Astrocyte (in vitro differentiated cells and primary cell): ENCODE data around the gene WDR83. TPM values are rescaled to one million over a fixed set of nuclear protein-coding genes. Genes with fewer than 3 reads are reported as not detected.
"Not testable (repeated sequence)": the region's sequence is repeated elsewhere in the genome, so short reads cannot be mapped to it uniquely, and the experiment has no call there.

ENCODE experiments used
- DNase-seq: peaks from one replicate; pipeline ENCODE4 v3.0.0-alpha.2; 2010; ENCODE audit warnings: low read depth
- FAIRE-seq: peaks from 2 replicates; lab custom pipeline; 2011; peaks lifted over from hg19 to GRCh38; lab: Jason Lieb, UNC
- H2AFZ ChIP-seq: 2 replicates; pipeline ENCODE4 v1.6.0; 2012; ENCODE audit warnings: low read depth, low read length, inconsistent platforms
- H3K27ac ChIP-seq: 2 replicates; pipeline ENCODE4 v1.5.1; 2011; ENCODE audit warnings: low read depth, low read length, inconsistent platforms
- H3K27me3 ChIP-seq: 2 replicates; pipeline ENCODE4 v1.6.0; 2011; ENCODE audit warnings: low read length, inconsistent platforms; ENCODE audit not compliant: insufficient read depth
- H3K36me3 ChIP-seq: 2 replicates; pipeline ENCODE4 v1.5.1; 2011; ENCODE audit warnings: low read length, inconsistent platforms; ENCODE audit not compliant: insufficient read depth
- H3K4me1 ChIP-seq: 2 replicates; pipeline ENCODE4 v1.5.1; 2011; ENCODE audit warnings: low read length, inconsistent platforms; ENCODE audit not compliant: insufficient read depth
- H3K4me2 ChIP-seq: 2 replicates; pipeline ENCODE4 v1.6.0; 2012; ENCODE audit warnings: low read length, inconsistent platforms
- H3K4me3 ChIP-seq: 2 replicates; pipeline ENCODE4 v1.5.1; 2011; ENCODE audit warnings: low read depth, mild to moderate bottlenecking, low read length, inconsistent platforms; ENCODE audit not compliant: insufficient read depth
- H3K79me2 ChIP-seq: 2 replicates; pipeline ENCODE4 v1.6.0; 2012; ENCODE audit warnings: mild to moderate bottlenecking, low read length, inconsistent platforms; ENCODE audit not compliant: insufficient read depth
- H3K9ac ChIP-seq: 2 replicates; pipeline ENCODE4 v1.6.0; 2012; ENCODE audit warnings: mild to moderate bottlenecking, low read length, inconsistent platforms
- H3K9me3 ChIP-seq: 2 replicates; pipeline ENCODE4 v1.5.1; 2012; ENCODE audit warnings: low read depth, mild to moderate bottlenecking, low read length, inconsistent platforms; ENCODE audit not compliant: insufficient read depth
- H4K20me1 ChIP-seq: 2 replicates; pipeline ENCODE4 v1.6.0; 2012; ENCODE audit warnings: low read length, inconsistent platforms; ENCODE audit not compliant: insufficient read depth
- H3K27ac Mint-ChIP-seq: one replicate; pipeline ENCODE4 v1.8.0; 2021; ENCODE audit warnings: mild to moderate bottlenecking, mixed read lengths; ENCODE audit not compliant: unreplicated experiment
- H3K27me3 Mint-ChIP-seq: one replicate; pipeline ENCODE4 v1.8.0; 2021; ENCODE audit warnings: low read depth, mixed read lengths; ENCODE audit not compliant: unreplicated experiment
- H3K36me3 Mint-ChIP-seq: one replicate; pipeline ENCODE4 v1.8.0; 2021; ENCODE audit warnings: low read depth, mixed read lengths; ENCODE audit not compliant: unreplicated experiment
- H3K4me1 Mint-ChIP-seq: one replicate; pipeline ENCODE4 v1.8.0; 2021; ENCODE audit warnings: low read depth, mixed read lengths; ENCODE audit not compliant: unreplicated experiment
- H3K4me3 Mint-ChIP-seq: one replicate; pipeline ENCODE4 v1.8.0; 2021; ENCODE audit warnings: mild to moderate bottlenecking, moderate library complexity, mixed read lengths; ENCODE audit not compliant: unreplicated experiment
- H3K9me3 Mint-ChIP-seq: one replicate; pipeline ENCODE4 v1.8.0; 2021; ENCODE audit warnings: mild to moderate bottlenecking, mixed read lengths; ENCODE audit not compliant: unreplicated experiment
- EZH2 ChIP-seq: IDR thresholded peaks from 2 replicates; pipeline ENCODE4 v1.6.1; 2012; ENCODE audit warnings: mild to moderate bottlenecking, low read length, inconsistent platforms; ENCODE audit not compliant: insufficient read depth
- total RNA-seq: library from RNA; stranded (reverse); gene quantifications from 2 replicates; pipeline ENCODE4 v1.2.1, GENCODE V29; 2021
- TF ChIP-seq, protein P1 (sequence below): IDR thresholded peaks from 2 replicates; pipeline ENCODE4 v1.5.1; 2011; ENCODE audit warnings: low read depth, mild to moderate bottlenecking, inconsistent platforms, low read length, moderate library complexity; ENCODE audit not compliant: insufficient read depth

Gene WDR83
- total RNA-seq, 1 donor from 2014 or later = 13.3 TPM

DNA sequence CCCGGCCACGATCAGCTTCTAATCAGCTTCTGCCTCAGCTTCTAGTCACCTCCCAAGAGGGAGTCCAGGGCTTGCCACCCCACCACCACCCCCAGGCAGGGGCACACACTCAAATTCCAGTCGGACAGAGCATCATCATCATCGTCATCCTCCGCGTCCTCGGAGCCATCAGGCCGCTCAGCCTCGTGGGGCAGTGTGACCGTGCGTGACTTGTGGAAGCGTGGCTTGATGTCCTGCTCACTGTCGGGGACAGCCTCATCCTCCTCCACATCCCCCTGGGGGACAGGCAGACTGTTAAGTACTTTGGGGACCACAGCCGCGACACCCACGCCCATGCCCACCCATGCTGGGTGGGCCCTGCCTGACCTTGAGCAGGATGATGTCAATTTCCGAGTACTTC, 44.6 kb downstream of the WDR83 start:
- Histone ChIP-seq H2AFZ (no peak overlapping the region), H3K4me3 (no peak overlapping the region), H3K4me1 (no peaks in the 10 kb centered on the region), H3K27ac (no peak overlapping the region), H3K4me2 (no peak overlapping the region), H3K79me2 (peaks cover 34% of the 10 kb centered on the region), H3K27me3 (no peaks in the 10 kb centered on the region), H3K9ac (no peak overlapping the region), H3K9me3 (no peaks in the 10 kb centered on the region), H3K36me3 (peaks cover 37% of the 10 kb centered on the region), H4K20me1 (peaks cover 42% of the 10 kb centered on the region)
- DNase-seq (no peak), FAIRE-seq (no peak)
- H3K27ac Mint-ChIP-seq = no peak overlapping the region
- TF ChIP-seq, protein P1, sequence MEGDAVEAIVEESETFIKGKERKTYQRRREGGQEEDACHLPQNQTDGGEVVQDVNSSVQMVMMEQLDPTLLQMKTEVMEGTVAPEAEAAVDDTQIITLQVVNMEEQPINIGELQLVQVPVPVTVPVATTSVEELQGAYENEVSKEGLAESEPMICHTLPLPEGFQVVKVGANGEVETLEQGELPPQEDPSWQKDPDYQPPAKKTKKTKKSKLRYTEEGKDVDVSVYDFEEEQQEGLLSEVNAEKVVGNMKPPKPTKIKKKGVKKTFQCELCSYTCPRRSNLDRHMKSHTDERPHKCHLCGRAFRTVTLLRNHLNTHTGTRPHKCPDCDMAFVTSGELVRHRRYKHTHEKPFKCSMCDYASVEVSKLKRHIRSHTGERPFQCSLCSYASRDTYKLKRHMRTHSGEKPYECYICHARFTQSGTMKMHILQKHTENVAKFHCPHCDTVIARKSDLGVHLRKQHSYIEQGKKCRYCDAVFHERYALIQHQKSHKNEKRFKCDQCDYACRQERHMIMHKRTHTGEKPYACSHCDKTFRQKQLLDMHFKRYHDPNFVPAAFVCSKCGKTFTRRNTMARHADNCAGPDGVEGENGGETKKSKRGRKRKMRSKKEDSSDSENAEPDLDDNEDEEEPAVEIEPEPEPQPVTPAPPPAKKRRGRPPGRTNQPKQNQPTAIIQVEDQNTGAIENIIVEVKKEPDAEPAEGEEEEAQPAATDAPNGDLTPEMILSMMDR = no peak
- no peak for TF ChIP-seq EZH2
- H3K4me3 Mint-ChIP-seq = no peak overlapping the region
- H3K9me3 Mint-ChIP-seq = no peaks in the 10 kb centered on the region
- no peaks in the 10 kb centered on the region for H3K4me1 Mint-ChIP-seq
- H3K36me3 Mint-ChIP-seq = peaks cover 3% of the 10 kb centered on the region
- H3K27me3 Mint-ChIP-seq = no peaks in the 10 kb centered on the region

DNA sequence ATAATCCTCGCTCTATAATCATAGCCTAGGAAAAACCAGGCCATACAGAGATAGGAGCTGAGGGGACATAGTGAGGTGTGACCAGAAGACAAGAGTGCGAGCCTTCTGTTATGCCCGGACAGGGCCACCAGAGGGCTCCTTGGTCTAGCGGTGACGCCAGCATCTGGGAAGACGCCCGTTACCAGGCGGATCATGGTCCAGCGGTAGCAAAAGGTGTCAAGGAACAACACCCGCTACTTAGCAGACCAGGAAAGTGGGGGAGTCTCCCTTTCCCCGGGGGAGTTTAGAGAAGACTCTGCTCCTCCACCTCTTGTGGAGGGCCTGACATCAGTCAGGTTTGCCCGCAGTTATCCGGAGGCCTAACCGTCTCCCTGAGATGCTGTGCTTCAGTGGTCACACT, 45.5 kb downstream of the WDR83 start:
- Histone ChIP-seq H3K79me2 (peaks cover 42% of the 10 kb centered on the region), H3K36me3 (peaks cover 38% of the 10 kb centered on the region), H4K20me1 (peaks cover 47% of the 10 kb centered on the region)
- not testable (repeated sequence) for H3K4me2 ChIP-seq, H3K9me3 ChIP-seq, H3K4me1 ChIP-seq, H3K4me1 Mint-ChIP-seq, H3K9me3 Mint-ChIP-seq, H3K27ac Mint-ChIP-seq, H3K27ac ChIP-seq, H3K27me3 Mint-ChIP-seq, H3K9ac ChIP-seq, FAIRE-seq, H3K4me3 Mint-ChIP-seq, H3K27me3 ChIP-seq, H2AFZ ChIP-seq, DNase-seq, H3K36me3 Mint-ChIP-seq, H3K4me3 ChIP-seq

DNA sequence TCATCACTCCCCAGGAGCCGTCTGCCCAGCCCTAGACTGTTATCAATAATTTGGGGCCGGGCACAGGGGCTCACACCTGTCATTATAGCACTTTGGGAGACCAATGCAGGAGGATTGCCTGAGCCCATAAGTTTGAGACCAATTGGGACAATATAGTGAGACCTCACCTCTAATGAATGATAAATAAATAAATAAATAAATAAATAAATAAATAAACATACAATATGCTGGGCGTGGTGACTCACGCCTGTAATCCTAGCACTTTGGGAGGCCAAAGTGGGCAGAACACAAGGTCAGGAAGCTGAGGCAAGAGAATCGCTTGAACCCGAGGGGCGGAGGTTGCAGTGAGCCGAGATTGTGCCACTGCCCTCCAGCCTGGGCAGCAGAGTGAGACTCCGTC, 46.7 kb downstream of the WDR83 start:
- peaks cover 37% of the 10 kb centered on the region for H3K36me3 ChIP-seq
- not testable (repeated sequence) for H3K4me2 ChIP-seq, H3K4me1 Mint-ChIP-seq

DNA sequence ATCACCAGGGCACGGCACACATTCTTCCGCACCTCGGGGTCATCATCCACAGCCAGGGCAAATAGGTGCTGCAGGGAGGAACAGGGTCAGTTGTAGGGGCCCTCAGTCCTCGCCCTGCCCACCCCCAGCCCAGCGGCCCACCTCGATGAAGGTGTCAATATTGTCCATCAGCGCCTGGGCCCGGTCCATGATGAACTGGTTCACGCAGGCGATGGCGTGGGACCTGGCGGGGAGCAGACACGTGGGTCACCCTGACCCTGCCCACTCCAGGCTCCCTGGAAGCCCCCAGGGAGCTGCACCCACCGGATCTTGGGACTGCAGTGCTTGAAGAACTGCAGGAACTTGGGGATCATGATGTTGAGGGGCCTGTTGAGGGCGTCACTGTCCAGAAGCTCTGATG, 48.5 kb downstream of the WDR83 start:
- H3K36me3 Mint-ChIP-seq = peaks cover 18% of the 10 kb centered on the region
- peaks cover 69% of the 10 kb centered on the region for H3K79me2 ChIP-seq

More for the DNA sequence above, 46.7 kb downstream of the WDR83 start:
- not testable (repeated sequence) for H3K27me3 ChIP-seq, H3K4me3 ChIP-seq, H3K9me3 ChIP-seq, H3K27ac ChIP-seq, H3K36me3 Mint-ChIP-seq, H2AFZ ChIP-seq, FAIRE-seq, H3K27me3 Mint-ChIP-seq, DNase-seq, H3K4me1 ChIP-seq, H3K9ac ChIP-seq, H3K9me3 Mint-ChIP-seq, H3K4me3 Mint-ChIP-seq, H3K27ac Mint-ChIP-seq
- Histone ChIP-seq H4K20me1 (peaks cover 57% of the 10 kb centered on the region), H3K79me2 (peaks cover 54% of the 10 kb centered on the region)

More for the DNA sequence above, 48.5 kb downstream of the WDR83 start:
- no peak overlapping the region for H3K4me2 ChIP-seq
- no peak overlapping the region for H2AFZ ChIP-seq
- peaks cover 34% of the 10 kb centered on the region for H3K36me3 ChIP-seq
- H3K4me3 ChIP-seq = no peak overlapping the region
- no peak for FAIRE-seq
- Mint-ChIP-seq H3K27ac (no peak overlapping the region), H3K4me3 (no peak overlapping the region), H3K9me3 (no peaks in the 10 kb centered on the region), H3K4me1 (peaks cover 2% of the 10 kb centered on the region), H3K27me3 (no peaks in the 10 kb centered on the region)
- peaks cover 68% of the 10 kb centered on the region for H4K20me1 ChIP-seq
- H3K9ac ChIP-seq = no peak overlapping the region
- H3K4me1 ChIP-seq = peaks cover 7% of the 10 kb centered on the region
- DNase-seq = no peak
- TF ChIP-seq, protein P1 = no peak
- no peak for TF ChIP-seq EZH2
- H3K27me3 ChIP-seq = no peaks in the 10 kb centered on the region
- H3K27ac ChIP-seq = no peak overlapping the region
- no peaks in the 10 kb centered on the region for H3K9me3 ChIP-seq
